ENCODE data around the gene CBX2. TPM values are rescaled to one million over a fixed set of nuclear protein-coding genes. Genes with fewer than 3 reads are reported as not detected.
A peak's percentile ranks its signal among the peaks of the same experiment; 100 is the strongest.

Gene CBX2
- total RNA-seq, 1 donor from 2014 or later = 5.7 TPM

DNA sequence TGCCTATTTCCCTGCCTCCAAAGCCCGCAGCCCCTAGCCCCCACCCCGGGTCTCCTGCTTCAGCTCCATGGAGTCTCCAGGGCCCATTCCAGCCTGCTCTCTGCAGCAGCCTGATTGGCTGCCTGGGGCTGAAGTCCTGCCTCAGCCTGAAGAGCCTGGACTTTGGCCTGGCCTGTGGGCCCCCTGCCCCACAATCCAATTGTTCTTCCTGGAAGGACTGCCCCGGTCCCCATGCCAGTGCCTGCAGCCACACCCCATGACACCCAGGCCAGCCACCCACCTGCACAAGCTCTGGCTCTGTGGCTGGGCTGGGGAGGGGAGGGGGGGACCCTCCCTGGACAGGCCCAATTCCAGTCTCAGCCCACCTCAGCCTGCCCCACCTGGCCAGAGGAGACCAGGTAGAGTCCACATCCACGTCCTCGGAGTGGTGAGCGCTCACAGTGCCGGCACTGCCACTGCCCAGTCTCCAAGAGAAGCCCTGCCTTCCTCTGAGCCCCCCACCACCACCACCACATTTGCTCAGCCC, 34.9 kb upstream of the CBX2 start:
- Histone ChIP-seq H3K9ac (ENCODE audit: low read depth in 1 of 3, low read length in 3 of 3) (no peak overlapping the region), H3K27ac (ENCODE audit: low read depth, low read length) (no peak overlapping the region), H3K4me1 (ENCODE audit: control insufficient read depth in 3 of 3, insufficient read depth in 3 of 3, low read length in 3 of 3) (peaks cover 0 to 13% (median 12%) of the 10 kb centered on the region in 3 donors), H3K4me3 (ENCODE audit: low read length in 3 of 3) (no peak overlapping the region), H3K27me3 (ENCODE audit: control insufficient read depth in 3 of 3, insufficient read depth in 3 of 3, low read length in 3 of 3) (peaks cover 53 to 69% (median 64%) of the 10 kb centered on the region in 3 donors), H3K36me3 (ENCODE audit: control insufficient read depth in 3 of 3, insufficient read depth in 3 of 3, low read length in 3 of 3) (no peaks in the 10 kb centered on the region), H3K9me3 (ENCODE audit: control insufficient read depth in 3 of 3, low read length in 3 of 3) (no peaks in the 10 kb centered on the region)

DNA sequence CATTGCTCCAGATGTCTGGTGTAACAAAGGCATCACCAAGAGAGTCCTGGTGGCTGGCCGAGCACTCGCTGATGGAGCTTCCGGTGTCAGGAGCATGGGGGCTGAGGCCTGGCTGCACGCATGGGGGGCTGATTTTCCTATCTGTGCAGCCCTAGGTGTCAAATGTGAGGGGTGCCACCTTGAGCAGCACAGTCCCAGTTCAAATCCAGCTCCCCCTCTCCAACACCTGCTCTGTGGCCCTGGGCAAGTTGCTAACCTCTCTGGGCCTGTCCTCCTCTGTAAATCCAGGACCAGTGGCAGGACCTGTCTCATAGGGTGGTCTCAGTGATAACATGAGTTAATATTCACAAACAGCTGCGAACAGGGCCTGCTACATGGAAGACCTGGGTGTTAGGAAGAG, 34.3 kb upstream of the CBX2 start:
- no peaks in the 10 kb centered on the region for H3K9me3 ChIP-seq (ENCODE audit: control insufficient read depth in 3 of 3, low read length in 3 of 3)
- peaks cover 56 to 67% (median 64%) of the 10 kb centered on the region in 3 donors for H3K27me3 ChIP-seq (ENCODE audit: control insufficient read depth in 3 of 3, insufficient read depth in 3 of 3, low read length in 3 of 3)
- no peaks in the 10 kb centered on the region for H3K36me3 ChIP-seq (ENCODE audit: control insufficient read depth in 3 of 3, insufficient read depth in 3 of 3, low read length in 3 of 3)
- no peak overlapping the region for H3K9ac ChIP-seq (ENCODE audit: low read depth in 1 of 3, low read length in 3 of 3)
- no peak overlapping the region for H3K27ac ChIP-seq (ENCODE audit: low read depth, low read length)
- H3K4me1 ChIP-seq (ENCODE audit: control insufficient read depth in 3 of 3, insufficient read depth in 3 of 3, low read length in 3 of 3) = peaks cover 0 to 13% (median 12%) of the 10 kb centered on the region in 3 donors
- no peak overlapping the region for H3K4me3 ChIP-seq (ENCODE audit: low read length in 3 of 3)

DNA sequence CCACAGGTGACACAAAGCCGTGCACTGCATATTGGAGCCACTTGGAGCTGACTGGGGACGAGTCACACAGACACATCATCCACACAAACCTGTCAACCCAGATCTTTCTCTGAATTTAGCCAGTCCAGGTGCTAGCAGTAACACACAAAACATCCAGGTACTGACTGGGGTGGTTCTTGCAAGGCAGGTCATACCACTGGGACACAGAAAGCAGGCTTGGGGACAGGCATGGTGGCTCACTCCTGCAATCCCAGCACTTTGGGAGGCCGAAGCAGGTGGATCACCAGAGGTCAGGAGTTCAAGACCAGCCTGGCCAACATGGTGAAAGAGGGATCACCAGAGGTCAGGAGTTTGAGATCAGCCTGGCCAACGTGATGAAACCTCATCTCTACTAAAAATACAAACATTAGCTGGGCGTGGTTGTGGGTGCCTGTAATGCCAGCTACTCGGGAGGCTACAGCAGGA, 32.3 kb upstream of the CBX2 start:
- Histone ChIP-seq H3K9ac (ENCODE audit: low read depth in 1 of 3, low read length in 3 of 3) (no peak overlapping the region), H3K27me3 (ENCODE audit: control insufficient read depth in 3 of 3, insufficient read depth in 3 of 3, low read length in 3 of 3) (peaks cover 47 to 62% (median 61%) of the 10 kb centered on the region in 3 donors), H3K9me3 (ENCODE audit: control insufficient read depth in 3 of 3, low read length in 3 of 3) (no peaks in the 10 kb centered on the region), H3K4me1 (ENCODE audit: control insufficient read depth in 3 of 3, insufficient read depth in 3 of 3, low read length in 3 of 3) (peaks cover 0 to 13% (median 12%) of the 10 kb centered on the region in 3 donors), H3K4me3 (ENCODE audit: low read length in 3 of 3) (no peak overlapping the region), H3K36me3 (ENCODE audit: control insufficient read depth in 3 of 3, insufficient read depth in 3 of 3, low read length in 3 of 3) (no peaks in the 10 kb centered on the region), H3K27ac (ENCODE audit: low read depth, low read length) (no peak overlapping the region)

DNA sequence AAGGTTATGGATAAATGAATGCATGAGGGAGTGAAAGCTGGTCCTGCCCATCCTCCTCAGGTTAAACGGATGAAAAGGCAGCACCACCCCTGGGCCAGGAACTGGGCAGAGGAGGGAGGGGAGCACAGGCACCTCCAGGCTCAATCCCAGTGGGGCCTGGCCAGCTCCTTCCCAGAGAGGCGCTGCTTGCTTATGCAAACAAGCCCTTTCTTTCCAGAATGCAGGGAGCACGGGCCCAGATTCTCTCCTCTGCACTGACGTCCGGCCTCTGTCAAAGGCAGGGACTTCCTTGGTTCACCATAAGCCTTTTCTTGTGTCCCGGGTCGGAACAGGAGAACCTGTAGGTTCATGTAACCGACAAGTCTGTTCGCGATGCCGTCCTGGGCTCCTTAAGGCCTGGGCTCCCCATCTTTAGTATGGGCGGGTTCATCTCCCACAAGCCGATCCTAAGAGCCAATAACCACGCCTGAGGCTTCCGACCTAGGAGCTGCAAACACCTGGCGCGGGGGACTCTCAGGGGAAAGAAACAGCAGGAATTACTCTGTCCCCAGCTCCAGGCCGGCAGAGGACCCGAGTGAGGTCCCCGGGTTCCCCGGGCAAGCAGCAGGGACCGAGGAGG, 30.9 kb upstream of the CBX2 start:
- Histone ChIP-seq H3K27me3 (ENCODE audit: control insufficient read depth in 3 of 3, insufficient read depth in 3 of 3, low read length in 3 of 3) (peaks cover 54 to 65% (median 62%) of the 10 kb centered on the region in 3 donors), H3K36me3 (ENCODE audit: control insufficient read depth in 3 of 3, insufficient read depth in 3 of 3, low read length in 3 of 3) (no peaks in the 10 kb centered on the region), H3K4me3 (ENCODE audit: low read length in 3 of 3) (peak overlapping the region in 1 of 3 donors; percentile 13), H3K9ac (ENCODE audit: low read depth in 1 of 3, low read length in 3 of 3) (peak overlapping the region in 1 of 3 donors; percentile 3), H3K4me1 (ENCODE audit: control insufficient read depth in 3 of 3, insufficient read depth in 3 of 3, low read length in 3 of 3) (peaks cover 0 to 9% (median 8%) of the 10 kb centered on the region in 3 donors), H3K9me3 (ENCODE audit: control insufficient read depth in 3 of 3, low read length in 3 of 3) (no peaks in the 10 kb centered on the region), H3K27ac (ENCODE audit: low read depth, low read length) (no peak overlapping the region)

DNA sequence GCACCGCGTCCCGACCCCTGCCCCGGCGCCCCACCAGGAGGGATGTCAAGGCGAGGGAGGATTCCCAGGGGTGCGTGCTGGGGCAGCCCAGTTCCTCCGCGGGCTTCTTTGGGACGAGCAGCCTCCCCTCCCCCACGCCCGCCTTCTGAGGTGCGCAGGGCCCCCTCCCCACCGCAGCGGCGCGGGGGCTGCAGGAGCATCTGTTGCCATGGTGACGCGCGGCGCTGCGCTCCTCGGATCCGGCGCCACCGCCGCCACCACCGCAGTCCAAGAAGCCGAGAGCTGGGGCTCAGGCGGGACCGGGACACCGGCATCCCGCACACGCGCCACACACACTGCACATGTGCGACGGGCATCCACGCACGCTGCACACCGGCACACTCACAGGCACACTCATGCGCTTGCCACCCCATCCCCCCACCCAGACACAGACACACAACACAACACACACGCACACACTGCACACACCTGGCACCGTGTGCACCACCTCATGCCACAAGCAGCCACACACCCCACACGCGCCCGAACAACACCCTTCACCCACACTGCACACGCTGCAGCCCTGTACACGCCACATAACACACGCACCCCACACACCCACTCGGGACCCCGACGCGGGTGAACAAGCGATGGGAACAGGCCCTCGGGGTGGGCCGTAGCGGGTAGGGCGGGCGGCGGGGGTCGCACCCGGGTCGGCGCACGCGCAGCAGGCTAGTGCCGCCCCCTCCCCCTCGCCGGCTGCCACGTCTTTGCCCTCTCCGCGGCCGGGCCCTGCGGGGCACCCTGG, 30.2 kb upstream of the CBX2 start:
- no peaks in the 10 kb centered on the region for H3K36me3 ChIP-seq (ENCODE audit: control insufficient read depth in 3 of 3, insufficient read depth in 3 of 3, low read length in 3 of 3)
- H3K4me1 ChIP-seq (ENCODE audit: control insufficient read depth in 3 of 3, insufficient read depth in 3 of 3, low read length in 3 of 3) = peaks cover 0 to 5% (median 4%) of the 10 kb centered on the region in 3 donors
- H3K9me3 ChIP-seq (ENCODE audit: control insufficient read depth in 3 of 3, low read length in 3 of 3) = no peaks in the 10 kb centered on the region
- peaks cover 50 to 61% (median 58%) of the 10 kb centered on the region in 3 donors for H3K27me3 ChIP-seq (ENCODE audit: control insufficient read depth in 3 of 3, insufficient read depth in 3 of 3, low read length in 3 of 3)
- H3K9ac ChIP-seq (ENCODE audit: low read depth in 1 of 3, low read length in 3 of 3) = no peak overlapping the region
- no peak overlapping the region for H3K4me3 ChIP-seq (ENCODE audit: low read length in 3 of 3)
- no peak overlapping the region for H3K27ac ChIP-seq (ENCODE audit: low read depth, low read length)

DNA sequence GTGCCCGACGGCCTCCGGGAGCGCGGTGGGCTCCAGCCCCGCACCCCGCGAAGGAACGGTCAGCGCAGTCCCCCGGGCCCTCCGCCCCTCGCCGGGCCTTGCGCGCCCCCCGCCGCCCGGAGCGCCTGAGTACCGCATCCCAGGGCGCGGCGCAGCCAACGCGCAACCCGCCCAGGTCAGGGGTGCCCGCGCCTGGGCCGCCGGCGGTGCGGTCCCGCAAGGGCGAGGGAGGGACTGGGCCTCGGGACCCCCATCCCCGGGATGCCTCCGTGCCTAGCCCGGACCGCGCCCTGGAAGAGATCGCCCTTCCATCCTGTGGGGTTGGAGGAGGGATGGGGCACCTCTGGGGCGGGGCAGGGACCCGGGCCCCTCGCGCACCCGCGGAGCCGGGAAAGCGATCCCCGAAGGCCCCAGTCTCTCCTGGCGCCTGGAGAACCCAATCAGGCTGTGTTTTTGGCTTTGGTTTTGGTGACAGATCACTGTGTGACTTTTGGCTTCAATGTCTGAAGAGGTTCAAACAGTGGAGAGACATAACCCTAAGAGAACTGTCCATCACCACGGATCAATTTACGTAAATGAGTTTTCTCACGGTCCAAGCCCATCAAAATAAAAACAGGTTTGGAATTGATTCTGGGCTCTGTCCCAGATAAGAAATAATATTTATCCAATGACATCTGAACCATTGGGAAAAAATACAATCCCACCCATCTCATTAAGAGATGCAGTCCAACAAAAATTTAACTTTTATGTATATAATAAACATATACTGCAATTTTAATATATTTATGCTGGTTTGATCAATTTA, 29.5 kb upstream of the CBX2 start:
- Histone ChIP-seq H3K36me3 (ENCODE audit: control insufficient read depth in 3 of 3, insufficient read depth in 3 of 3, low read length in 3 of 3) (no peaks in the 10 kb centered on the region), H3K27ac (ENCODE audit: low read depth, low read length) (no peak overlapping the region), H3K9me3 (ENCODE audit: control insufficient read depth in 3 of 3, low read length in 3 of 3) (no peaks in the 10 kb centered on the region), H3K9ac (ENCODE audit: low read depth in 1 of 3, low read length in 3 of 3) (no peak overlapping the region), H3K4me3 (ENCODE audit: low read length in 3 of 3) (no peak overlapping the region), H3K4me1 (ENCODE audit: control insufficient read depth in 3 of 3, insufficient read depth in 3 of 3, low read length in 3 of 3) (peaks cover 0 to 5% (median 4%) of the 10 kb centered on the region in 3 donors), H3K27me3 (ENCODE audit: control insufficient read depth in 3 of 3, insufficient read depth in 3 of 3, low read length in 3 of 3) (peaks cover 50 to 61% (median 56%) of the 10 kb centered on the region in 3 donors)

DNA sequence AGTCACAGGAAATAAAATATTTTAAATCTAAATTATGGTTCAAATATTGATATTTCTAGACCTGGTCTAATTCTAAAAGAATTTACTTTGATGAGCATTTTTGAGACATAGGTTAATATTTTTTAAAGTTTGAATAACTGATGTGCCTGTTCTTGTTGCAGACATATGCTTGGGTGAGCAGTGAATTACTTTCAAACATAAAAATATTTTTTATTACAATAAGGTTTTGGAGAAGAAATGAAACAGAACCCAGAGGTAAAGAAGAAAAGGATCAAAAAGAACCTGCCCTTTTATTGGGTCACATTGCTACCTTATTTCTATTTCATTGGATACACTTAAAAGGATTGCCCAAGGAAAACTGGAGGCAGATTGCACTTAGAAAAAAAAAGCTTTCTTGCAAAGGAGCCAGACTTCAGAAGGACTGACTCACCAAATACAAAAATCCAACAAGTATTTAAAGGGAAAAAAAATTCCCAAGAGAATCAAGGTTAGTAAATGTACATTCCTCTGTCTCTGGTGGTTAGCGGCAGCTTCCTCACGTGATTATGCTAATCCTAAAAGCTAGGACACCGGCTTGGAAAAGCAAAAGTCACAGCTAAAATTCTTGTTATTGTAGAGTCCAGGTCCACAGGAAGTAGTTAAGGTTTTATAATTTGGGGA, 28.7 kb upstream of the CBX2 start:
- Histone ChIP-seq H3K27me3 (ENCODE audit: control insufficient read depth in 3 of 3, insufficient read depth in 3 of 3, low read length in 3 of 3) (peaks cover 50 to 64% (median 60%) of the 10 kb centered on the region in 3 donors), H3K27ac (ENCODE audit: low read depth, low read length) (no peak overlapping the region), H3K9me3 (ENCODE audit: control insufficient read depth in 3 of 3, low read length in 3 of 3) (no peaks in the 10 kb centered on the region), H3K4me3 (ENCODE audit: low read length in 3 of 3) (no peak overlapping the region), H3K9ac (ENCODE audit: low read depth in 1 of 3, low read length in 3 of 3) (no peak overlapping the region), H3K36me3 (ENCODE audit: control insufficient read depth in 3 of 3, insufficient read depth in 3 of 3, low read length in 3 of 3) (no peaks in the 10 kb centered on the region), H3K4me1 (ENCODE audit: control insufficient read depth in 3 of 3, insufficient read depth in 3 of 3, low read length in 3 of 3) (peaks cover 0 to 5% (median 4%) of the 10 kb centered on the region in 3 donors)

DNA sequence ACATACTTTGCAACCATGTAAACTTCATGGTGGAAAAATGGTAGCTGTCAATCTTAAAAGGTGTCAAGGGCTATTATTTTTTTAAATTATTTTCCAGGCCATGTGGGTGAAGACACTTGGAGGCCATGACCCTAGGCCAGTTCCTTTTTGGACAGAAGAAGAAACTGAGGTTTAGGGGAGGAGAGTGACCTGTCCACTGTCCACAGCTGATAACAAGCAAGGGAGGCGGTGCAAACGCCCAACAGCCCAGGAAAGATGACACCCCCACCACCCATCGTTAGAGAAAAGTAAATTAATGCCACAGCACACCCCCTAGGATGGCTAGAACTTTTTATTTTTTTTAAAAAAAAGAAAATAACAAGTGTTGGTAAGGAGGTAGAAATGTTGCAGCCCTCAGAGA, 28.0 kb upstream of the CBX2 start:
- Histone ChIP-seq H3K9me3 (ENCODE audit: control insufficient read depth in 3 of 3, low read length in 3 of 3) (no peaks in the 10 kb centered on the region), H3K27me3 (ENCODE audit: control insufficient read depth in 3 of 3, insufficient read depth in 3 of 3, low read length in 3 of 3) (peaks cover 54 to 67% (median 66%) of the 10 kb centered on the region in 3 donors)

More for the DNA sequence above, 28.0 kb upstream of the CBX2 start:
- Histone ChIP-seq H3K4me3 (ENCODE audit: low read length in 3 of 3) (no peak overlapping the region), H3K4me1 (ENCODE audit: control insufficient read depth in 3 of 3, insufficient read depth in 3 of 3, low read length in 3 of 3) (peaks cover 0 to 5% (median 4%) of the 10 kb centered on the region in 3 donors), H3K27ac (ENCODE audit: low read depth, low read length) (no peak overlapping the region), H3K36me3 (ENCODE audit: control insufficient read depth in 3 of 3, insufficient read depth in 3 of 3, low read length in 3 of 3) (no peaks in the 10 kb centered on the region), H3K9ac (ENCODE audit: low read depth in 1 of 3, low read length in 3 of 3) (no peak overlapping the region)

All from skeletal muscle tissue (tissue), 4 donors.